DOHH2 (cell line): ENCODE results near the gene PRRC2A.

Source experiments
- CTCF ChIP-seq: fragments of 200-600 bp; sonication (generic); IDR thresholded peaks from one replicate; pipeline ENCODE4 v1.5.1; 2014; ENCODE audit warnings: antibody characterized with exemption, mild to moderate bottlenecking, low read depth, low read length; ENCODE audit not compliant: poor library complexity, severe bottlenecking
- EZH2phosphoT487 ChIP-seq: fragments of 200-600 bp; sonication (generic); IDR thresholded peaks from 2 replicates; pipeline ENCODE4 v1.6.1; 2017; ENCODE audit warnings: borderline replicate concordance, mild to moderate bottlenecking, antibody characterized with exemption, low read length, moderate library complexity, mixed read lengths

- no peak for TF ChIP-seq CTCF
- no peak for TF ChIP-seq EZH2phosphoT487
These were observed 39.3 kb downstream of the PRRC2A start for GRCh38 chr6:31659649-31660380.
